Choroid plexus epithelial cell (primary cell): ENCODE measurements around the gene DTD1.

Source experiments
- DNase-seq: peaks from one replicate; pipeline ENCODE4 v3.0.0-alpha.2; 2010; ENCODE audit warnings: low read depth
- H3K4me3 ChIP-seq: 2 replicates; pipeline ENCODE4 v1.5.1; 2011; ENCODE audit warnings: low read depth, mild to moderate bottlenecking, control low read depth, low read length, moderate library complexity
- CTCF ChIP-seq: conservative IDR thresholded peaks from 2 replicates; pipeline ENCODE4 v1.5.1; 2011; ENCODE audit warnings: low read depth, mild to moderate bottlenecking, control low read depth, inconsistent platforms, low read length, moderate library complexity

Gene DTD1

GRCh38 chr20:18739751-18740166 is 151.9 kb downstream of the DTD1 start:
- DNase-seq: peak; percentile 89
- TF ChIP-seq CTCF: no peak
- peak overlapping the region; percentile 6 for H3K4me3 ChIP-seq

- TF ChIP-seq CTCF: no peak
- H3K4me3 ChIP-seq: no peak overlapping the region
- DNase-seq: no peak
Measured at GRCh38 chr20:18740726-18741125, 152.9 kb downstream of the DTD1 start.

DNA sequence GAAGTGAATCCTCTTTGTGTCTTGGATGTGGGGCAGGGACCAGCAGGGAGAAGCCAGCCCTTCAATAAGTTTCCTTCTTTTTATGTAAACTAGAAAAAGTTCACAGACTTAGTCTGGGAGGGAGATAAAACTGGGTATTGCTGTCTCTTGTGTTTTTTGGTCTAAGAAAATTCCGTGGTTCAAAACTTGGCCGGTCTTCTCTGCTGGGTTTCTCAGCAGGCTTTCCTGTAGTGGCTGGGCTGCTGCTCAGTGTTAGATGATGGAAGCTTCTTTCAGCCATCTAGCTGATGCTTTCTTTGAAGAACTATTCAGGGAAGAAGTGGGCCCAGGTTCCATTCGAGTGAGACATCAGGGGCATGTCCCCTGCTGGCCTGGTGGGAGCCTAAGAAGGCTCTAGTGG is 155.0 kb downstream of the DTD1 start:
- peak; percentile 50 for DNase-seq
- no peak for TF ChIP-seq CTCF
- H3K4me3 ChIP-seq: no peak overlapping the region

- TF ChIP-seq CTCF: no peak
- no peak overlapping the region for H3K4me3 ChIP-seq
- DNase-seq: no peak
Measured at GRCh38 chr20:18743665-18744440, 156.0 kb downstream of the DTD1 start.

DNA sequence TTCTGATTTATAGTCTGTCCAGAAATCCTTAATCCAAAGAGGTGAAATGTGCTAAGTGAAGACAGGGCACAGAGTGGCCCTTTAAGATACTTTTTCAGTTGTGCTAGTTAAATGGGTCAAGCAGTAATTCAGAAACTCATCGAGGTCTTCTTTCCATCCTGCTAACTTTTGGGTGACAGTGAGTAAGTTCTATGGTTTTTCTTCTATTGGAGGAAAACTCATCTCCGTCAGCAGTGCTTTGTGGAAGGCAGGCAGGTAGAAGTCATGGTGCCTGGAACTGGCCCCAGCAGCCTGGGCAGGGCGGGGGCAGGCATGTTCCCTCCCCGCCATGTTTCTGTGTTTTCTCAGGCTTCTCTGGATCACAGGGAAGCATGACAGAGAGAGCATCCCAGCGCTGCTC is 159.2 kb downstream of the DTD1 start:
- no peak for DNase-seq
- no peak overlapping the region for H3K4me3 ChIP-seq
- TF ChIP-seq CTCF: no peak

GRCh38 chr20:18748987-18749386 is 161.1 kb downstream of the DTD1 start:
- no peak for TF ChIP-seq CTCF
- DNase-seq: no peak

DNA sequence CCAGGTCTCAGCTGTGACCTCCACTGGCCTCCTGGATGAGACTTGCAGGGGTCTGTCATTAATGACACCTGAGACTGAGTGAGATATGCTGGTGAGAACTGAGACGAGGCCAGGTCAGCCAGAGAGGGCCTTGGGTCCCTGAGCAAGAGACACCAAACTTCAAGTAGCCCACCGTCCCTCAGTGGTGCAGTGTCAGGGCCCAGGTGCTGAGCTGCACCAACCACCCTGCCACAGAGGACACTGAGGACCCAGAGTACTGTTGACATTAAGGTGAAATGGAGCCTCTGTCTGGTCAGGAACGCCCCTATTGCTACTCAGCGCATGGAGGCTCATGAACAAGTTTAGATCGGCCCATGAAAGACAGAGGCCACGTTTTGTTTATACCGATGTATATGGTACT is 161.7 kb downstream of the DTD1 start:
- H3K4me3 ChIP-seq: no peak overlapping the region
- no peak for TF ChIP-seq CTCF
- DNase-seq: no peak

More at GRCh38 chr20:18748987-18749386, 161.1 kb downstream of the DTD1 start:
- no peak overlapping the region for H3K4me3 ChIP-seq
